HG03565 (cell line): ENCODE measurements around the gene GPLD1.

Experiments used
- ATAC-seq: cut with Tn5 transposase; IDR thresholded peaks from one replicate; pipeline ENCODE4 v1.9.1; 2021; ENCODE audit warnings: mild to moderate bottlenecking, moderate library complexity; ENCODE audit not compliant: unreplicated experiment

GPLD1 gene

DNA sequence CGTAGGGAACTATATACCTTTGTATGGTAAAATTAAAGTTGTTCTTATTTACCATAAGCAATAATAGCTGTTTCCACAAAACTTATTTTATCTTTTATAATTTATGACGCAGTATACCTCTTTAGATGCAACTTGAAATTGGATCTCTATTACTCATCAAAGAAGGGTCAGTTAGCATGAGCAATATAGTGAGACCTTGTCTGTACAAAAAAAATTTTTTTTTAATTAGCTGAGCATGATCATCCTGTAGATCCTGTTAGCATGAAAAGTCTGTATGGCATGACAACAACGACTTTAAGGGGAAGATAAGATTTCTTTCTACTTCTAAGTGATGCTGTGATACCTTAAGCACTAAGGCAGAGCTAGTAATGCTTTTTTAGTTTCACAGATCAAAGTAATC is 11.3 kb upstream of the GPLD1 start:
- ATAC-seq, result no peak

DNA sequence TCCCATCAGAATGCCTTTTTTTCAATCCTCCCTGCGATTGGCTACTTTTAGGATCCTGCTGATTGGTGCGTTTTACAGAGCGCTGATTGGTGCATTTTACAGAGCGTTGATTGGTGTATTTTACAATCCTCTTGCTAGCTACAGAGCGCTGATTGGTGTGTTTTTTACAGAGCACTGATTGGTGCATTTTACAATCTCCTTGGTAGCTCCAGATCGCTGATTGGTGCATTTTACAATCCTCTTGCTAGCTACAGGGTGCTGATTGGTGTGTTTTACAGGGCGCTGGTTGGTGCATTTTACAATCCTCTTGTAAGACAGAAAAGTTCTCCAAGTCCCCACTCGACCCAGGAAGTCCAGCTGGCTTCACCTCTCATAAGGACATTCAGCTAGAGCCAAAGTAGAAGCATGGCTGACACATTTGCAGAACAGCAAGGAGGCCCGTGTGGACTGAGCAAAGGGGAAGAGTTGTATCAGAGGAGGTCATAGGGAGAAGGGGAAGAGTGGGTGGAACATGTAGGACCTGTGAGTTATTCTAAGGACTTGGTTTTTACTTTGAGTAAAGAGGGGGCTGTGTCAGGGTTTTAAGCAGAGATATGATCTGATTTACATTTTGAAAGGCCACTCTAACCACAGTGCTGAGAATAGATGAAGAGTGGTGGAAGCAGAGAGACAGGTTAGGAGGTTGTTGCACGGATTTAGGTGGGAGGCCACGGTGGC is 8.0 kb upstream of the GPLD1 start:
- ATAC-seq, result peak; percentile 33

DNA sequence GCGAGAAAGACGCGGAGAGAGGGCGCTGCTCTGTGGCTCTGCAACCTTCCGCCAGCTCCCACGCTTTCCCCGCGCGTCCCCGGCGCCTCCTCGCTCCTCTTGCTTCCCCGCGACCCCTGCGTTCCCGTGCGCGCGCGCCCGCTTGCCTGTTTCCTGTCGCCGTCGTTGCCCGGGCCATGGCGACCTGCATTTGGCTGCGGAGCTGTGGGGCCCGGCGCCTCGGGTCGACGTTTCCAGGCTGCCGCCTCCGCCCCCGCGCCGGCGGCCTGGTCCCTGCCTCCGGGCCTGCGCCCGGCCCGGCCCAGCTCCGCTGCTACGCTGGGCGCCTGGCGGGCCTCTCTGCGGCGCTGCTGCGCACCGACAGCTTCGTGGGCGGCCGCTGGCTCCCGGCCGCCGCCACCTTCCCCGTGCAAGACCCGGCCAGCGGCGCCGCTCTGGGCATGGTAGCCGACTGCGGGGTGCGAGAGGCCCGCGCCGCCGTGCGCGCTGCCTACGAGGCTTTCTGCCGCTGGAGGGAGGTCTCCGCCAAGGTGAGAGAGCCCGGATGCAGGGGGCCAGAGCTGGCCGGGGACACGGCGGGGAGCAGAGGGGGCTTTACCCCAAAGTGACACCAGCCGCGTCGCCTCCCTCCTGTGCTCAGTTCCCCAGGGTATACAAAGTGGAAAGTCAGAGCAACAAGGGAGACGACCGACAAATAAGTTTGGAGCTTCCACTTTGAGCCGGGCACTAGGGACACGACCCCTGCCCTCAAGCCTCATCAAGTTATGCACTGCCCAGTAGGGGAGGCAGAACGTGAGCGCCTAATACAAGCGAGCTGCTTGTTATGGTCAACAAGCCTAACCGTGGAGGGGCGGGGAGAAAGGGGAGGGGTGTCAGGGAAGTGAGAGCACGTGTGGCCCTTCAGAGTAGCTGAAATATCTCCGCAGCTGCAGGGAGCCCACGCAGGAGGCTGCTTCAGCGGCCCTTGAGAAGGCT is 5.7 kb upstream of the GPLD1 start, which contains the start of gene ALDH5A1:
TSS of gene ALDH5A1 (plus strand) at position 149 of the 975 bp plus-strand sequence. CDS start at position 177, 28 bp downstream.
- peak; percentile 57 for ATAC-seq

DNA sequence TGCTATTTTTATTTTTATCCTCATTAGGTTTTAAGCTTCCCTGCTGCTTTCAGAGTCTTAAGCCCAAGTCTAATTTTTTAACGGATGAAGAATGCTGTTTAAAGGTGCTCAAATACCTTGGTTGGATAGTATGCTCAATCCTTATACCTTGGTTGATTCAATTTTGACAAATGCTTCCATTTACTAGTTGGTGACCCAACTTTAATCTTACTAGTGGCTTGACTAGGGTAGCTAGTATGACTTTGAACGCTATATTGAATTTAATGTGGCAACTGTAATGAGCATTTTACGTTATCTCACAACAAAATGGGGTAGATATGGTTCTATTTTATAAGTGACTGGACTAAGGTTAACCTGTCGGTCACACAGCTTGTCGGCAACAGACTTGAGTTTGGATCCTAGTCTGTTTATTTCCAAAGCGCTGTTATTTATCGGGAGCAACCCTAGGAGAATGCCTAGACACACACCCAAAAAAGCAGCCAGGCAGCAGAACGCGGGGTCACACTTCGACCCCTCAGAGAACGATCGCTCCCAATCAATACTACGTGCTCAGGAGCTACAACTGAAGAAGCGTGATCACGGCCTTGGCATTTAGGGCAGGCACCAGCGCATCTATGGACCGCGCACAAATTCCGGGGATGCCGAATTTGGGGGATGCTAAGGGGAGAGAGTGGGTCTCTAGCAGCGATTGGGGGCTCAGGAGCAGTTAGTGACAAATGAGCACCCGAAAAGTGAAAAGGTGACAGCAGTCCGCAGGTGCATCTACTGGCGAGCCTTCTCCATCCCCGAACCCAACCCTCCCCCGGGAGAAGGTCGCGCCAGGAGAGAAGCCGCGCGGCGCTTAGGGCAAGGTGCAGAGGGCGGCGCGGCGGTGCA is 4.8 kb upstream of the GPLD1 start:
- no peak for ATAC-seq

DNA sequence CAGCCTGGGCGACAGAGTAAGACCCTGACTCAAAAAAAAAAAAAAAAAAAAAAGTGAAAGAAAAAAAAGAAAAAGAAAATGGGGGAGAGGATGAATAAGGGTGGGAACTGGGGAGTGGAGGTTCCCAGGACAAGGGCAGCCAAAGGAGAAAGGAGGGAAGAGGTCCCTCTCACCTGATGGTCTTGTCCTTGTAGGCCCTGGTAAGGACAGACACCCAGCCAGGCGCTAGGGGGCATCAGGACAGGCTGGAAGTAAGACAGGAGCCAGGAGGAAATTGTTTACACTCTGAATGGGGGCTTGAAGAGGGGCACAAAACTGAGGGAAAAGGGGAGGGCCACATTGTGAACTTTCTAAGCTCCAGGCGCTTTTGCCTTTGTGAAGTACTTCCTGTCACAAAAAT is 3.1 kb upstream of the GPLD1 start:
- no peak for ATAC-seq

DNA sequence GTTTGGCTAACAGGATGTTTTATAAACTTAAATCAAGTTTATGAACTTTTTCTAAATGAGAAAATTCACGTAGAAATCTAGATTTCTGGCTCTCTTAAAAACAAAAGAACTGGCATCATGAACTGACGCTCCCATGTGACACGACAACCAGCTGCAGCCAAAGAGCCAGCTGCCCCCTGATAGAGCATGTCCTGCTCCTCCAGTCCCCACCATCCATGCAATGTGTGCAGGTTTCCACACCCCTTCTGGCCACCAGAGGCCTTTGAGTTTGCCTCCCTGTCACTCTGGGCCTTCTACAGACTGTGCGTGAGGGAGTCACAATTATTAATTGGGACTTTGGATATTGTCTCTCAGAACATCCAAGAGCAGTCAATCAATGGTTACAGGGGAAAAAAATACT is 1.6 kb upstream of the GPLD1 start:
- no peak for ATAC-seq

DNA sequence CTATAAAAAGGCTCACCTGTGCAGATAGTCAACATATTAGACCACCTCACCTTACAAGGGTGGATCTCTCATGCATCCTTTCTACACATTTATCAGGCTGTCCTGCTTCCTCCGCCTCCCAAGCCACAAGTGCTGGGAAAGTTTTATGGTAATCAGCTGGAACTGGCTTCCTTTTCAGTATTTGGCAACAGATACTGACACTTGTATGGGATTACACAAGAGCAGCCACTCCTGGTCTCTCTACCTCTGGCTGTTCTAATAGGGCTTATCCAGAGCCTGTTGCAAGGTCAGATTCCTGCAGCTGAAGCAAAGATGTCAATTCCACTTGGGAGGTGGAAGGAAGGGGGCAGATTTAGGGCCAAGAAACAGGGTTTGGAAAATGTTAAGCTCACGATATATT is 503 bp upstream of the GPLD1 start:
- ATAC-seq, result no peak

DNA sequence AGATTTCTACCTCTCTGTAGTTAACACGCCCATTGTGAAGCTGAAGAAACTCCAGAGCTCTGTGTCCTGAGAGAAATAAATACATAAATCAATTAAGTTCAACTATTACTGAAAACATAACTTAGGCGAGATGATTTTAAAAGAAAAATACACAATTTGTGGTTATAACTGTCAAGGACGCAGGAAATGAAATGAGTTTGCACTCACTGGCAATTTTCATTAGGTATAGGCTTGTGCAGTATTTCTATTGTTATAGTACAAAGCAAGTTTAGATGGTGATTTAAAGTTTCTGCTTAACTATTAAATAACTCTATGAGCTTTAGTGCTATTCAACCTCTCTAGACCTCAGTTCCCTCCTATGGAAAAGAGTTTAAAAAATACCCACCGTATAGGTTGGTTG is 3.3 kb downstream of the GPLD1 start:
- ATAC-seq, result no peak

DNA sequence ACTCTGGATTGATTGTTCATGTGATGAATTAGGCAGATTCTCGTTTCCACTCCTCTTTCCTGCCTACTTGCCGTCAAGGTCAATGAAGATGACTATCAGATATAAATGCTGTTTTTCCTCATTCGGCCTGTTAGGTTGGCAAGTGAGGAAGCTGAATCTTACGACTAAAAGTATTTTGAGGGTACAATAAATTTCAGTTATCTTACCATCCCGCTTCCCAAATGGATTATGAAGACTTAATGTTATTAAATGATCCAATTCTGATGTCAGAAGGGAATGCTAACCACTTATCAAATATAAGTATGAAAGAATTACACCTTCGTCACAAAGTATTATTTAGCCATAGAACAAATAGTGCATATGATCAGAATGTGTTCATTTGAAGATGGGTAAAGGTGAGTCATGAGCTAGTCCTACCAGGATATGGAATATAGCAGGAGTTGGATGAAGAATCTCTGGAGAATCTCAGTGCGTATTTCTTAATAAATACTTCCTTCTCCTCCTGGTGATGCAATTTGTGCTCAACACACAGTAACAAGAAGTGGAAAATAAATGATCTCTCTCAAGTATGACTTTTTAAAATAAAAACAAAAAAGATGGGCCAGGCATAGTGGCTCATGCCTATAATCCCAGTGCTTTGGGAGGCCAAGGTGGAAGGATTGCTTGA is 4.6 kb downstream of the GPLD1 start:
- ATAC-seq, result no peak

DNA sequence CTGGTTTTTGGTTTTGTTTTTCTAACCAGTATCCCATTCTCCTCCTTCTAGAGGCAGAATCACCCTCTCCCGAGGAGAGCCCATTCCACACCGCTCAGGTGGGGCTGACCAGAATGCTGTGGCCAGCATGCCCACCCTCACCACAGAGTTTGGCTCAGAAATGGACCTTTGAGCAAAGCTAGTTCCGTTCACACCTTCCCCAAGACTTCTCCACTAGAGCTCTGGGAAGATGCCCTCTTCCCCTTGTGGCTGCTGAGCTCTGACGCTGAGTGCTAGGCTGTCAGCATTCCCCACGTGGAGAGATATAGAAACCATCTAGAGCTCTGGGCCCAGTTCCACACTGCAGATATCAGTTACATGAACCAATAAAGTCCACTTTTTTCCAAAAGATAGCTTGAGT is 7.9 kb downstream of the GPLD1 start:
- ATAC-seq, result no peak

DNA sequence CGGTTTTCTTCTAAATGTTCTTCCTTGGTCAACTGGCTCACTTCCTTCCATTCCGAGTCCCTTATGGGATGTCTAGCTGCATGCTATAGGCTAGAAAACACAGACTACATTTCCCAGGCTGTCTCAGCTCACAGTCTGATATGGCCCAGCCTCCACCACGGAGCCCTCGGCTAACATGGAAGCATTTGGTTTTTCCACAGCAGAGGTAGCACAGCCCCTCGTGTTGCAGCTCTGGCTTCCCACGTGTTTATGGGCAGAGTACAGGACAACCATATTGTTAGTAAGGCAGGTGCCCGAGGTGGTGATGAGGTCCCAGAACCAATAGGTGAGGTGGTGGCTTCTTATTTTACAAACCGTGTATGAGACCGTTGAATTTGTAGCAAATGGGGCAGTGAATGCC is 8.7 kb downstream of the GPLD1 start:
- no peak for ATAC-seq

DNA sequence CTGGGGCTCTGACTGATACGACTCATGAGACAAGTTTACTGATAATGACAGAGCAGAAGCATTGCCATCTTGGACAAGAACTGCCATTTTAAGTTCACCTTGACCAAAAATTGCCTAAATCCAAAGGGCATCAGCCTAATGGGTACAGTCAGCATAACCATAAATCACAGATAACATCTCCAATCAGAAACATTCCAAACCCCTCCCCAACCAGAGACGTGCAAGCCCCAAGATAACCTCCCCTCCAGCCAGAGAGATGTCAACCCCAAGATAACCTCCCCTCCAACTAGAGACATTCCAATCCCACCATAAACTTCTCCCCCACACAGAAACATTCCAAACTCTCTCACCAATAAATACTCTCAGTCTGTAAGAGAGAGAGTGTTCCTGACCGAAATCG is 10.5 kb downstream of the GPLD1 start:
- ATAC-seq, result no peak

DNA sequence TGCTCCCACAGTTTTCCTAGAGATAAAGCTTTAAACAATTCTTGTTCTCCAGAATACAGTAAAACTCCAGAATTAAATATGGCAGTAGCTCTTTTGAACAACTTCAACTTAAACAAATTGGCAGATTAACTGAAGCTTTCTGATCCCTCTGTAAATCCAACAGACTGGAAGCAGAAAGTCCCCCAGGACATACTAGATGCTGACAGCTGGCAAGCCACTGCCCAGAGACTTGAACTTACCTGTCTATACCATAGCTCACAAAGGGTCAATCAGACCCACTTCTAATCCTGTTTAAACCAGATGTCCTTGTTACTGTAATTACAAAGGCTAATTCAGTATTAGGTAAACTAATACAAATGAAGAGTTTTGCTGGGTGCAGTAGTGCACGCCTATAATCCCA is 12.3 kb downstream of the GPLD1 start:
- no peak for ATAC-seq

DNA sequence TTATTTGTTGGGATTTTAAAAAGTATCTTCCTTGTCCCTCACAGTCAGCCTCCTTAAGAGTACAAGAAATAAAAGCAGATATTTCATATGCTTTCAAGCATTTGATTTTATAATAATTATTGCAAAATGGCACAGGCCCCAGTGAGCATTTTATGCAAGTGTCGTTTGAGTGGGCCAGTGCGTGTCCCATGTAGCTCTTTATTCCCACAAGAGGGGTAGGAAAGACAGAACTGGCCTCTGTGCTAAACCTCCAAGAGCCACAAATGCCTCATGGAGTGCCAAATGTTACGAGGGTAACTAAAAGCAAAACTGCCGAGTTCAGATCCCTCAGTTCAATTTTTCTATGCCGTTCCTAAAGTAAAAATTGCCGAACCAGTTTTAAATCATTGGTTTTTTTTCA is 12.7 kb downstream of the GPLD1 start:
- ATAC-seq, result no peak

DNA sequence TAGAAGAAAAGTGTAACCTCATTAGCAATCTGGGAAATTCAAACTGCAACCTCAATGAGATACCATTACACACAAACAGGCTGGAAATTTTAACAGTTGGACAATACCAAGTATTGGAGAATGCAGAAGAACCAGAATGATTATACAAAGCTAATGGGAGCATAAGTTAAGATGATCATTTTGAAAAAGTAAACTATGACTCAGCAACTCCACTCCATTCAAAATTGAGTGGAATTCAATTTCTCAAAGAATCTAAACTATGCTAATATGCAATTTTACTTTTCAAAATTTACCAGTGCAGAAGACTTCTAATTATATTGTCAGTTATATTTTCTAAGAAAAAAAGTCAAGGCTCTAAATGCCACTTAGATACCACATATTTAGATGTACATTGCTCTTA is 17.2 kb downstream of the GPLD1 start:
- no peak for ATAC-seq

DNA sequence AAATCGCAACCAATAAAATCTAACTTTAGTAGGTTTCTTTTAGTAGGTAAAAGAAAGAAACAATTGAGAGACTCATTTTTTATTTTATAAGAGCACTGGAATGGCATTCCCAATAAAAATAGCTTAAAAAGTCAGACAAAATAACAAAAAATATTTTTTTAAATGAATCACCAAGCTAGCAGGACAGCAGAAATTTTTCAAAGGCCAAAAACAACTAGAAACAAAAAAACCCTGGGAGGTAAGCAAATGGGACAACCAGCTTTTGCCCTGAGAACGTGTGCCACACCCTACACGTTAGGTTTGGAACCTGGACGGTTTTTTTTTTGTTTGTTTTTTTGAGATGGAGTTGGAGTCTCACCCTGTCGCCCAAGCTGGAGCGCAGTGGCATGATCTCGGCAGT is 19.6 kb downstream of the GPLD1 start:
- ATAC-seq, result no peak

DNA sequence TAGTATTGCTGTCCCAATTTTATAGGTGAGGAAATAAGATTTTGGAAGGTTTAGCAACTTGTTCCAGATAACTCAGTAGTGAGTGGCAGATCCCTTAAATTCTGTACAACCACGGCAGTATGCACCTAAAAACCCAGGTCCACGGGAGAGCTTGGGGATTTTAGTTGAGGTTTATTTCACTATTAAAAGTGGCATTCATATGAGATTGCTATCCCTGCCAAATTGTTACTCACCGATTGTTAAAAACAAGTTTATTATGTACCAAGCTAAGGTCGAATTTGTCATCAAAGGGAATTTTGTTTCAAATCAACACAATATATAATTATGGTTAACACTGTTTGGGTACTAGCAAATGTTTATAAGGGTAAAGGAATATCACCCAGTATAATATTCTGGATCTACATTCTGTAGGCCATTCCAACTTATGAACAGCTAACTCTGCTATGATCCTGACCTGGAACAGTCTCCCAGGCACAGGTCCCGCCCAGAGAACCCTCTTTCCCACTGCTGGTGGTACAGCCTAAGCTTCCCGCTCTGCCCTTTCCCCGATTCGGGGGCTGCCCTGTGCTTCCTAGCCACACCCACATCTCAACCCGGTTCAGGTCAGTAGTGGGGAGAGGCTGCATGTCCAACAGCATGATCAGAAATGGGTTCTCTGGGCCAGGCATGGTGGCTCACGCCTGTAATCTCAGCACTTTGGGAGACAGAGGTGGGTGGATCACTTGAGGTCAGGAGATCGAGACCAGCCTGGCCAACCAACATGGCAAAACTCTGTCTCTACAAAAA is 24.9 kb downstream of the GPLD1 start:
- ATAC-seq, result no peak

DNA sequence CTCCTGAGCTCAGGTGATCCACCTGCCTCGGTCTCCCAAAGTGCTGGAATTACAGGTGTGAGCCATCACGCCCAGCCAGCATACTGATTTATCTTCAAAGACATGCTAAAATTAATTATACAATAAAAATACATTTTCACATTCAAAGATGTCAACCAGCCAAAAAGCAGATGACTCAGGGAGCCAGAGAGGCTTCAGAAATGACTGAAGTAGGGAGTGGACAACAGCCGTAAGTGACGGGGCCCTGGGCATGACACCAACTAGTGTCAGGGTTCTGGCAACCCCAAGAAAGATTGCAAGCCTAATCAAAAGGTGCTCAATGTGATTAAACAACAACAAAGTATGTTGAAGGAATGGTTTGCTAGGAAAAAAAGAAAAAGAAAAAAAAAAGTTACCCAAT is 28.4 kb downstream of the GPLD1 start:
- no peak for ATAC-seq

DNA sequence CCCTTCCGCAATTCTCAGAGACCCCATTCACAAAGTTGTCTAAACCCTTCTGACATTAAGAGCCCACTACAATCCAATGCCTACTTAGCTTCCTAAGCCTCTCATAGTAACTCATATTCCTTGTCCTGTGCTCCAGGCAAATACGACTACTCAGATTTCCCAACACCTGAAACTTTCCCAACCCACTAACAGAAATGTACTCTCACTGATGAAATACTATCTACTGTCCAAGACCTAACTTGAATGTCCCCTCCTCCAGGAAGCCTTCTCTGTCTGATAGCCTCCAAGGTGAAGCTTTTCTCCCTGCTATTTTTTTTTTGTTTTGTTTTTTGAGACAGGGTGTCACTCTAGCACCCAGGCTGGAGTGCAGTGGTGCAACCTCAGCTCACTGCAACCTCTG is 30.4 kb downstream of the GPLD1 start:
- ATAC-seq, result no peak

DNA sequence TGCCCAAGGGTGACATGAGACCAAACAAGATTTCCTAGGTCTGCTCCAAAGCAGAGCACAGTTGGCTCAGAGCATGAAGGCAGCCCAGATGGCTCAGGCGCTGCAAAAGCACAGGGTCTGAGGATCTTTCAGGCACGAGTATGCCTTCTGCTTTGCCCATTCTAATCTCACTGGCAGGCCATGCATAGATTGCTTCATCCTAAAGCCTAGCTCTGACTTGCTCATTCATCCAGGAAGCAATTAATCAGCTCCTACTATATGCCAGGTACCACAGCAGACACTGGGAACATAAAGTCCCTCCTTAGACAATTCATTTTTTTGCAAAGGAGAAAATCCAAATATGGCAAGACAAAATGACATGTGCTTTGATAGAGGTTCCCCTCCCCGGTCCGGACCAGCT is 31.2 kb downstream of the GPLD1 start:
- no peak for ATAC-seq
